Measurements from ENCODE around the gene GAPT.
A peak's percentile ranks its signal among the peaks of the same experiment; 100 is the strongest.

The GAPT gene

DNA sequence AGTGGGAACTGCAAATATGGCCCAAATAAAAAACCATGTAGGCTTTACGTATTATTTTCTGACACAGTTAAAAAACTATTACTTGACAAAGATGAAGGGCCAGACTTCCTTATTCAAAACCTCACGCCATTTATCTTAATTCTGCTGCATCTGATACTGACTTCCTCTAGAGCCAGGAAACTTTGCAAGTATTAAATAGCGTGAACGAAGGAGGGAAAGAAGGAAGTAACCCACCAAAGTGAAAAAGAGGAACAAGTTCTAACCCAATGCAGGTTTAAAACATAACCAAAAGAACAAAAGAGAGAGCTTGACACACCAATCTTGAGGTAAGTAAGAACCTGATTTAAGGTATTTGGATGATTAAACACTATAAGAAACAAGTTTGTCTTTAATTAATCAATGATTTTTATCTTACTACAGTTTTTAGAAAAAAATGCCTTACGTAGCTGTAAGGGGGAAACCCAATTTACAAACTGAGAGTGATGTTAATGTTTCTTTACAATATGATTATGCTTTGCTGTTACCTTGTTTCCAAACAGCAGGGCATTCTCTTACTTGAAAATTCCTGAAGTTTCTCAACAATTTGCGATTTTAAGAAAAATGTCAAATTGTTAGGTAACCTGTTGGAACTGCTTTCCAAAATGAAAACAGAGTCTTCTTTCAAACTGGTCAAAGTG, at the start of gene GAPT:
Gene GAPT (plus strand): TSS at position 220 of the 677 bp plus-strand sequence. CDS start 3,102 bp downstream, outside the sequence.
- no peak for DNase-seq (ENCODE audit: low read depth)

DNA sequence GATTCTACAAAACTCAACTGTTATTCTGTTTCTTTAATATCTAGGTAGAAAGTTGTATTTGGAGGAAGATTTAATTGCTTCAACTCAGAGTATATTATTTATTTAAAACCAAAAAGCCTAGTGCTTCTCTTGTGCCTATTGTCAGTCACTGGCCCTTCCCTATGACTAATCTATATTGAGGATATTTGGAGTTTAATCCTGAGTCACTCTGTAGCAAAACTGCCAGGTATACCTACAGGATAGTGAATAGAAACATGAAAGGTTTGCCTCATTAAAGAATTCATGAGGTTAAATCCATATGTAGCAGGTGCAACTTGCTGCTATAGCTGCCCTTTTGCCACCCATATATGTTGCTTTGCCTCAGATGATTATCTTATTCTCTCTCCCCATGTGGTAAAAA, 46.4 kb upstream of the GAPT start:
- DNase-seq (ENCODE audit: low read depth): no peak

DNA sequence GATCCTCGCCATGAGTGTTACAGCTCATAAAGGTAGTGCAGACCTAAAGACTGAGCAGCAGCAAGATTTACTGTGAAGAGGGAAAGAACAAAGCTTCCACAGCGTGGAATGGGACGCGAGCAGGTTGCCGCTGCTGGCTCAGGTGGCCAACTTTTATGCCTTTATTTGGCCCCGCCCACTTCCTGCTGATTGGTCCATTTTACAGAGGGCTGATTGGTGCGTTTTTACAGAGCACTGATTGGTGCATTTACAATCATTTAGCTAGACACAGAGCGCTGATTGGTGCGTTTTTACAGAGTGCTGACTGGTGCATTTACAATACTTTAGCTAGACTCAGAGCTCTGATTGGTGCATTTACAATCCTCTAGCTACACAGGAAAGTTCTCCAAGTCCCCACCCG, 45.2 kb upstream of the GAPT start:
- DNase-seq (ENCODE audit: low read depth): no peak

DNA sequence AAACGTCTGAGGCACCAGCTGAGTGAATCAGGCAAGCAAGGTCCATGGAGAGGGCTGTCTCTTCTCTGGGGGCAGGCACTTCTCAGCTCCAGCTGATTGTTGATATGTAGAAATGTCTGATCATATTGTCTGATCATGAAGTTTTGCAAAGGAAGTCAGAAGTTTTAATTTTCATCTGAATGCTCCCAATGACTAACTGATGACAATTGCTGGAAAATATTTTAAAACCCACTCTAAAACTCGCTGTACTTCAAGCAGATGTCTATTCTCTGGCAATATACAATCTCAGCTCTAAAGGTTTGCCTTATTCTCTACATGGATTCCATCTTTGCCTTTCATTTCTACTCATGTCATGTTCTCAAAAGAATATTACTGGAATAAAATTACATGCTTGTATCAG, 44.0 kb upstream of the GAPT start:
- DNase-seq (ENCODE audit: low read depth): no peak

DNA sequence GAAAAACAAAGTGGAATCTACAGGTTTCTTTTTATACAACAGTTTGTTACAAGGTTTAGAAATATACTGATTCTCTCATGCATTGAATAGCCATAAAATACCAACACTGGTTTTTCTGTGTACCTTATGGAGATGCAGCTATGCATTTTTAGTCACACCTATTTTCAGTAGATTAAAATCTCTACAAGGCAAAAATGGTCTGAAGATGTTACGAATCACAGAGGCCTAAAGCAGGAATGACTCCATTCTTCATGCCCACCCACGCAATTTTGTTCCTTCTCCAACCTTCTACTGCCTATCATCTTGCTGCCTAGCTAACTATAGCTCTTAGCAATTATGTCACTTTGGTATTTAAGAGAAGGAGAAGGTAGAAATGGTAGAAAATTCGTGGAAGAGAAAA, 41.2 kb upstream of the GAPT start:
- DNase-seq (ENCODE audit: low read depth): no peak

DNA sequence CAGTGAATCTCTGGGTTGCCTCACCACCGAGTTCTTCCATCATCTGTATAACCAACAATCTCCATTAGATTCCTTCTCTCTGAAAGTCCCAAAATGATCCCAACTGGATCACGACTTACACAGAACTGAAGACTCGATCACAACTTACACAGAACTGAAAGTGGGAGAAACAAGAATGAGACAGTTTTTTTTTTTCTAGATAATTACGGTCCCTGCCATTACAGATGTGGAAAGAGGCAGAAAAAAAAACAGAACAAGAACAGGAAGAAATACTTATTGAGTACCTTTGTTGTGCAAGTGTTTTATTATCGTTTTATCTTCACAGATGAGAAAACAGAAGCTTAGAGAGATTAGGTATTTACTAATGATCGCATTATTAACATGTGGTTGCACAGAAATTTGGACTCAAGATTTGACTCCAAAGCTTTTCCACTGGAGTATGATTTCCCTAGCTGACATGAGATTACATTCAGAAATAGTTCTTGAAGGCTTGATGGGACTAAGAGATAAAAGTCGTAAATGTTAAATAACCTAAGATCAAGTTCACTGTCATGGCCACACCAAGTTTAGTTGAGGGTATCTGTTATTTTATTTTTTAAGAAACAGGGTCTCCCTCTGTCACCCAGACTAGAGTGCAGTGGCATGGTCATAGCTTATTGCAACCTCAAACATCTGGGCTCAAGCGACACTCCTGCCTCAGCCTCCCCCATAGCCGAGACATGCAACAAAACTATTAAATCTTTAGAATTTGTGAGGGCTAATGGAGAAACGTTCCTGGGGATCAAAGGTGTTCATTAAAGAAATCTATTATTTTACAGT, 40.2 kb upstream of the GAPT start:
- DNase-seq (ENCODE audit: low read depth): no peak

DNA sequence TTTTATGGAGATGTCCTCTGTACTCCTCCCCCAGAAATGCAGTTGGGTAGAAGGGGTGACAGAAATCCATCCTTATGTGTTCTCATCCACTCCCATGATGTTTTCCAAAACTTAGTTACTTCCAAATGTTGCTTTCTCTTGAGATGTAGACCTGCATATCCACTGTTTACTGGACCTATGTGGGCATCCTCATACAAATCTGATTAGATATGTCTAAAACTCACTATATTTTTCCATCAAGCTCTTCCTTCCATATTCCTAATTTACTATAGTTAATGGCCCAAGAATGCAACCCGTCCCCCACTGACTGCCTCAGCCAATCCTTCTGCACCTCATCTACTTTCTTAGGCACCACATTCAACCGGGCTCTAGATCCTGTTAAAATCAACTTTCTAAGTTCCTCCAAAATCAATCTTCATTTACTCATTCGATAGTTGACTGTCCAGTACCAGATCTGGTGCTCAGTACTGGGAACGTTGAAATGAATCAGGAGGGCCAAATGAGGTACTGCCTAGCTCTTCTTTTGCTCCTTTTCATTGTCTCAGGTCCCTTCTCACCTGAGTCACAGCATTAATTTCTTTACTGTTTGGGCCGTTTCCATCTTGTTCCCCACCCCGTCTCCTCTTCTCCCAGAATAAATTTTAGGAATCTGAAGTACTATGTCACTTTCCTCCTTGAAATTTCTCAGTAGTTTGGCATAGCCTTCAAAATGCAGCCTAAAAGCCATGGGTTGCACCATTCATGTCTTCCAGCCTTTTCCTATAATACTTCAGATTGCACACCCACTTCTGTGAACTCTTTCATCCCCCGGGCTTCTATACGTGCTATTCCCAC, 39.3 kb upstream of the GAPT start:
- no peak for DNase-seq (ENCODE audit: low read depth)

DNA sequence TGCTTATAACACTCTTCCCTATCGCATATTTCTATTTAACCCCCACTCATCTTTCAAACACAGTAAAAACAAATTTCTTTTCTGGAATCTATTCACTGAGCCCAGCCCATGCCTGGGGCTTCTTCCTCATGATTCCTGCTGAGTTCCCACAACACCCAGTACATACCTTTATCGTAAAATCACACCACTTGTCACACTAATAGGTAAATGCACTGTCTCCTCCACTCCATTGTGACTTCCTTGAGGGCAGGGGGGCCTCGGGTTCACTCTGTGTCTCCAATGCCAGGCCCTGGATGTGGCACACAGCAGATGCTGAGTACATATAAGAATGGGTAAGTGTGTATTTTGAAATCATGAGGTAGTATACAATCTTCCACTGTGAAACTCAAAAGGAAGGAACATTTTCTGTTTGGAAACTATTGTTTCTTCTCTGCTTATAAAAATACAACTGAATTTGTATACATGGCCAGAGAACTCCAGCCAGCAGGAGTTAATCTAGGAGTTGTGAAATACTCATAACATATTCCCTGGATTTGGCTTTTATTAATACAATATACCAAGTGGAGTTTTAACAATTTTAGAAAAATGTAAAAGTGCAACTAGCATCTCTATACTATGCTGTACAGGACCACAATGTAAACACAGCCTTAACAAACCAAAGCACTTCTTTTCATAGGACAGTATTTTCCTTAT, 38.5 kb upstream of the GAPT start:
- no peak for DNase-seq (ENCODE audit: low read depth)

DNA sequence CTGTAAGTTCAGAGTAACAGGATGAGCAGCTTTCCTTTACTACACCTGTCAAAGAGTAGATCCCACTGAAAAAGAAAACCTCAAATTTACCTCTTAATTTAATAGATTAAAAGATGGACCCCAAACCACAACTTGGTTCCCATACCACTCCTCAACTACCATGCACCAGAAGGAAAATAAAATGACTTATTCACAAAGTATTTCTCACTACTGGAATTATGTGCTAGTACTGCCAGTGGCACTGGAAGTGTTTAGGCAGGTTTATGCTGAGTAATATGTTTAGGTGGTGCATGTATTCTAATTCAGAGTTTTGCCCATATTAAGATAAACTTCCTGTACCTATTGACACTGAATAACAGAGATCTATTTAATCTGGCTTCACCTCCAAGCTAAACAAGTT, 37.9 kb upstream of the GAPT start:
- DNase-seq (ENCODE audit: low read depth): no peak

DNA sequence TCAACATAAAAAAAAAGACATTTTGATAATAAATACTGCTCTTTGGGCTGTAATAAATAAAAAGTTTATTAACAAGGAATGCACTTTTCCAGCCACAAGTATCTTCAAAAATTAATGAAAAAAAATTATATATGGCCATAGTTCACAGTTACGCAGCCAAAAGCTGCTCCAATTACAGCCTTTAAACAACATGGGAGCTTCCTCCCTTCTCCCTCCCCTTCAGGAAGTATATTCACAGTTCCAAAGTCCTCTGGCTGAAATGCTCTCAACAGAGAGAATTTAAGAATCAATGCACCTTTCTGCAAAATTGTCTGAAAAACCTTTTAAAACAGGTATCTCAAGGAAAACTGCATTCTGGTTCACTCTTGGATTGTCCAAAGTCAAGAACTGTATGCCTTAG, 37.2 kb upstream of the GAPT start:
- DNase-seq (ENCODE audit: low read depth): no peak

DNA sequence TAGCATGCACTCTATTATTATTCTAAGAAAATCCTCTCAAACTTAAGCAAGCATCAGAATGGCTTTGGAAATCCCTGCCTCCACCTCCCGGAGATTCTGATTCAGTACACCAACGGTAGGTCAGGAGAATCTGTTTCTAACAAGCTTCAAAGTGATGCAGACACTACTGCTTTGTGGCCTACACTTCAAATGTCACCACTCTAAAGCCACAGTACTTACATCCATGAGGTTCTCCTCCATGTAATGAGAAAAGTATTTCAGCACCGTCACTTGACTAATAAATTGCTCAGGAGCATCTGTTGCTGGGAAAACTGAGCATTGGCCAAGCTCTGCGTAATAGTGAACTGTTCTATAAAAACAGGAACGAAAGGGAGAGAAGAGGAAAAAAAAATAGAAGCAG, 36.2 kb upstream of the GAPT start:
- no peak for DNase-seq (ENCODE audit: low read depth)

DNA sequence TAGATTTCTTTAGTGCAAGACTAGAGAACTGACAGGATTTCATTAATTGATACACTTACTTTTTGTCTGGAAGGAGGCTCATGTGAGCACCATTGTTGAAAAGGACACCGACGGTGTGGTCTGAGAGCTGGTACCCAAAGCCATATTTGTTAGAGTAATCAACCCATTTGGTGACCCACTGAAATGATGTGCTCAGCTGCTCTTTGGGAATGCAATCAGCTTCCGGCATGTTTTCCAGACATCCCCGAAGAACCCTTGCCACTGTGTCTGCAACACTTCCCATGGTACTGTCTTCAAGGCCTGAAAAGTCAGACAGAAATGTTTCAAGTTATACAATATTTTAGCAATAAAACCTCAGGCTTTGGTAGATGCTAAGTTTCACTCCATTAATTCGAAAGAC, 35.8 kb upstream of the GAPT start:
- no peak for DNase-seq (ENCODE audit: low read depth)

DNA sequence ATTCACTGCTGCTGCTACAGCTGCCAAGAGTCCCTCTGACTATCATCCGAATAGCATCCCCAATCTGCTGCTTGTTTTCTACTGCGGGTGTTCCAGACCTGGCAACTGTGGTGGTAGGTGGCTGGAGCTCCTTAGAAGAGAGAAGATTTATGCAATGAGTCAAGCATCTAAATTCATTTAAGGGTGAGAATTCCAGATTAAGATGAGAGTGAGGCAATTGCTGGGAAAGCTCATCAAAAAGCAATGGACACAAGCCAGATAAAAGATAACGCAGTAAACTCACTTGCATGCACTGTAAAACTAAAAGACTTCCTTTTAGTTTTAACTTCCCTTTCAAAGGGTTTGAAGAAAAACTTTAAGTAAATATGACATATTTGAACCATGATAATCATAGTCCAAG, 35.2 kb upstream of the GAPT start:
- DNase-seq (ENCODE audit: low read depth): no peak

DNA sequence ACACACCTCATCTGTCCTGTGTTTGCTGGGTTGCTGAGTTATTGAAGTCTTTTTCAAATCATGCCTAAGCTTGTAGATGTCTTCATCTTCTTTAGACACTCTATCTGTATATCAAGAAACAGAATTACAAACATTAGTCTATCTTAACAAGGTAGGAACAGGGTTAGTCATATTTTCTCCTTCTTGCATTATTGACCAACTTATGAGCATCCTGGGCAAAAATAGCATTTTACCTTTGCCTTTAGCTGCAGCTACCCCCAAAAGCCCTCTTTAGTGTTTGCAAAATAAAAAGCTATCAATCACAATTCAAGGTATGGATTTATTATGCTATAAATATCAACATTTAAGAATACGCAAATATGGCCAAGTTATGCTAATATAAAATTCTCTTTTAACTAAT, 34.7 kb upstream of the GAPT start:
- DNase-seq (ENCODE audit: low read depth): no peak

DNA sequence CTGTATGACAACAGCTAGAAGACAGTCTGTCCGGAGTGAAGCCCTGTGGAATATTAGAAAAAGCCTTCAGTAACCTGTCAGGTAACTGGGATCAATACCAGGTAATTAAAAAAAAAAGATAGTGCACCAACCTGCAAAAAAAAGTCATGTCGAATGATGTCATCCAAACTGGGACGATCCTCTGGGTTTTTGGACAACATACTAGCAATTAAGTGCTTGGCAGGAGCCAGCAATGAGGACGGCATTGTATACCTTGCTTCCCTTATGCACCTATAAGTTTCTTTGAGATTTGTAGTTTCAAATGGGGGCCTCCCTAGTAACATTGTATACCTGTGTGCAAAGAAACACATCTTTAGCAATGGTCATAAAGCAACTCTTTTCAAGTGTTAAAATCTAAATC, 34.2 kb upstream of the GAPT start:
- no peak for DNase-seq (ENCODE audit: low read depth)

DNA sequence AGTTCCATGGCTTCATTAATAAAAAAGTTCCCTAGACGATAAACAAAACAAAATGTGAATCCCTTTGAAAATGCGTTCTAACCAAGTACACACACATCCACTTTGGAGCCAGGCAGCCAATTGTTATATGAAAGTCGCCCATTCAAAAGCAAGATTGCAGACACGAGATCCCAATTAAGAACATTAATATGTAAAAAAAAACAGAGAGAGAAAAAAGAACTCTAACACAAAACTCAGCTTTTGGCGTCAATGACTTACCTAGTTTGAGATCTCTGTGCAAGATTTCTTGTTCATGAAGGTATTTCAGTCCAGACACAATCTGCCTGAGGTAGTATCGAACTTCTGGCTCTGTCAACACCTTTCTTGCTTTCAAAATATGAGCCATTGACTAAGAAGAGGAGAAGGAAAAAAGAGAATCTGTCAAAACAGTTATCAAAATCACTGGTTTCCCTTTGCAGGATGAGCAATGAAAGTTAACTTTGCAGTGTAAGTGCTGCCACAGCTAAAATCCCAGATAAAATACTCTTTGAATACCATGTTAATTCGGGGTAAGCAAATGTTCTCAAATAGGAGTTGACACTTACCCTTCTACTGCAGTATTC, 33.0 kb upstream of the GAPT start:
- no peak for DNase-seq (ENCODE audit: low read depth)

DNA sequence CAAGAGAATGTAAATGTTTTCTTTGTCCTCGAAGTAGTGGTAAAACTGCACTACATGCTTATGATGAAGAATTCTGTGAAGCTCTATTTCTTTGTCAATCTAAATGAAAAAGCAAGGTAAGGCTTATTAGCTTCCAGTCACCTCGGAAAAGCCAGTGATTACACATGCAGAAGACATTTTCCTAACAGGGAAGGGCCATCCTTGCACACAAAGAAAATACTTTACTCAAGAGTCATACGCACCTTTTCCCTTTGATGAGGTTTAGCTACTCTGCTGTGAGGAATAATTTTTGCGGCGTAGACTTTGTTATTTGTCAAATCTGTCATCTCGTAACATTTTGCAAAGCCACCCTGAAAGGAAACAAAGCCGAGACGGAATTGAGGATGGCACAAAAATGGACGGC, 32.5 kb upstream of the GAPT start:
- DNase-seq (ENCODE audit: low read depth): no peak

DNA sequence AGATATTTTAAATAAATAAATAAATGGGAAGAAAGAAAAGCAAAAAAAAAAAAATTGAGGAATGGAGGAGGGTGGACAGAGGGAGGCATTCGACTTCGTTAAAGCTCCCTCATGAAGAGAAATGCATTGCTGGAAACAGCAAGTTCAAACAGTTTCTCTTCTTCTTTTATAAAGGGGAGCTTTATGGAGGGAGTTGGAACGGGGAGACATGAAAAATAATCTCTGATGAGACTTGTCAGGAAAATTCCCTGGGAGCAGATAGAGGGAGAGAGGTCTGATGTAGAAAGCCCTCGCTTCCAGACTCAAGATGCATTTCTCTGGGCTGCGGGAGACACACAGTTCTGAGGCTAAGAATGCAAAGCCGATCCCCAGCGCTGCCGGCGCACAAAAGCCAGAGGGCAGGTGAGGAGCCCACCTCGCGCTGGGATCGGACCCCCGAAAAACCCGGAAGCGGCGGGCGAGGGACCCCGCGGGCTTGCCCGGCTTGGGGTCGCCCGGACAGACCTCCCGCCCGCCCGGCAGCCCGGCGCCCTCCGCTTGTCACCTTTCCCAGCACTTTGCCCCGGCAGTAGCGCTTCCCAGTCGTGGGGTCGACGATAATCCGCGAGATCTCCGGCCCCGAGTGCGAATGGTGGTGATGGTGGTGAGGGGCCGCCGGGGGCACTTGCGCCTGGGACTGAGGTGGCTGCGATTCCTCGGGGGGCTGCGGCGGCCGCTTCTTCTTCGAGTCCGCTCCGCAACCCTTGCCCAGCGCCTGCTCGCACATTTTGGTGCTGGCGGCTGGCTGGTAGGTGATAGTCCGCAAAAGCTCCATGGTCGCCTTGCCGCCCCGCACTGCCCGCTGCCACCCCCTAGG, 31.9 kb upstream of the GAPT start:
- DNase-seq (ENCODE audit: low read depth): no peak

DNA sequence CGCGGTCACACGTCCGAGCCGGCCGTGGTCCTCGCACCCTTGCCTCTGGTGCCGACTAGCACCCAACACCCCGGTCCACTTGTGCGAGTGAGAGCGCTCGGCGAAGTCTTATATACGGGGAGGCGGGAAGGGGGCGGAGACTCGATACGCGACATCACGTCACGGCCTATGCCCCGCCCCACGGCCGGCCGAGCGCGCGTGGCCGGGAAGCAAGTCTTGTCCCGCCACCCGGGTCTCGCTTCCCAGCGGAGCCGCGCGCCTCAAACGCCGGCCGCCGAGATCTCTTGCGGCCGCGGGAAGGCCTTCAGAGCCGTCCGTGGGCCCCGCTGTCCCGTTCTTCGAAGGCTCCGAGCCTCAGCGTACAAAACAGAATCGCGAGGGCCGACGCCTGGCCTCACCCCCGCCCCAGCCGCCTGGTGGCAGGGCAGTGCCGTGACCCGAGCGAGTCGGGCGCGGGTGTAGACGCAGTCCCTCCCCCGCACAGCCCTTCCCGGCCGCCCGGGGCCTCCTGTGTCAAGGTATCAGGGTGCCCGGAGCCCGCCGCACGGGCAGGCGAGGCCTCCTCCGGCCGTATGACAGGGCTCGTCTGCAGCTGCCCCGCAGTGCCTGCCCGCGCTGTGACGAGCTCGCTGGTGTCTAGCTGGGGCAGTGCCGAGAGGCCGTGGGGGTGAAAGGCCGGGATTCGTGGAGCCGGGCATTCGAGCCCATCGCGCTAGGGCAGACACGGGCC, 31.1 kb upstream of the GAPT start, which contains the start of gene PLK2:
Gene PLK2 (minus strand): TSS at position 85 of the 730 bp plus-strand sequence. CDS start 127 bp downstream, outside the sequence.
- peak; percentile 84 for DNase-seq (ENCODE audit: low read depth)

DNA sequence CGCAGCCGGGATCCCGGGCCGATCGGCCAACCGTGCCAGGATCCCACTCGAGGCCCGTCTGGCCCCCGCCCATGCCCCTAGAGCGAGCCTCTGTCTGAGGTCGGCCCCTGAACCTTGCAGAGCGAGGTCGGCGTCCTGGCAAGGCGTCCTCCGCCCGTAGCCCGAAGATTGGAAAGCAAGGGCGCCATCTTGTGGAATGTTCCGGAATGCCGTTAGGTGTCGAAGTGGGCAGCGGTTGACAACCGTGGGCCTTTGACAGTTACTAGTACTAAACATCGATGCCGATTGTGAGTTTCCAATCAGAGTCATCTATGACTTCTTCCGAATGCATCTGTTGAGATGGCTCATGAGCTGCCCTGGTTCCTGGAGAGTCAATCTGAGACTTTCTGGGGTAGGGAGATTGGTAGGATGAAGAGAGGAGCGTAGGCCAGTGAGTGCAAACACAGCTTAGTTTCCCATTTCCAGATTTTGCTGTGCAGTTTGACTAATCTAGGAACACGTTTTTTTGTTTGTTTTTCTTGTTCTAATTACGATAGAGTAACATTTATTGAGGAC, 30.4 kb upstream of the GAPT start:
- peak; percentile 83 for DNase-seq (ENCODE audit: low read depth)

Measured in stimulated activated CD8-positive, alpha-beta memory T cell treated with anti-CD3 and anti-CD28 coated beads, Interleukin-12 subunit alpha, Interleukin-12 subunit beta, amount 100 ng/mL, for 1 hour (primary cell).